ENCODE measurements around the gene RETN. TPM values are rescaled to one million over a fixed set of nuclear protein-coding genes. Genes with fewer than 3 reads are reported as not detected.

Gene RETN
- total RNA-seq, 1 experiment from 2014 or later, result not detected

DNA sequence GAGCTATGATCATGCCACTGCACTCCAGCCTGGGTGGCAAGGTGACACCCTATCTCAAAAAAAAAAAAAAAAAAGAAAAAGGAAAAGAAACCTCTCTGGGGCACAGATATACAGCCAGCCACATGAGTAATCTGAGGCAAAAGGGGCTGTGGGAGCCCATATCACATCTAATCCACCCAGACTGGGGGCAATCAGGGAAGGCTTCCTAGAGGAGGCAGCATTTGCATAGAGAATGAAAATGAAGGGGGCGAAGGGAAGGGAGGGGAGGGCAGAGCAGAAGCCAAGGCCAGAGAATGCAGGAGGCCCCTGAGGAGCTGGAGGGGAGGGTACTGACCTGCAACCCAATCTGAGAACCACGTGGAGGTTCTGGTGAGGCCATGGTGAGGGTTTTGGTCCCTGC, 18.7 kb upstream of the RETN start:
- ChIA-PET CTCF (no interaction called here), RAD21 (ENCODE audit: low non-redundant PET in 1 of 2, low total read pairs in 2 of 2, uncharacterized antibody in 2 of 2, unreplicated experiment in 2 of 2) (no interaction called here), POLR2A (no interaction called here)
- 0 out of 4 replicates have a peak, but pooled peaks cover 0 to 11% of the 10 kb centered on the region in 2 experiments for H3K36me3 ChIP-seq (ENCODE audit: control insufficient read depth in 1 of 2, insufficient read depth in 2 of 2, low read length in 2 of 2)
- H3K79me2 ChIP-seq (ENCODE audit: insufficient read depth, low read length), result no peaks in the 10 kb centered on the region
- no peak overlapping the region for H3K4me2 ChIP-seq (ENCODE audit: low read length)
- no peaks in the 10 kb centered on the region for H4K20me1 ChIP-seq (ENCODE audit: insufficient read depth)
- H3K27ac ChIP-seq (ENCODE audit: low read depth, low read length), result no peak overlapping the region
- TF ChIP-seq FOSL1 (IDR thresholded peaks at IDR 0.05; ENCODE audit: low read depth), result no peak
- TF ChIP-seq, protein P1, sequence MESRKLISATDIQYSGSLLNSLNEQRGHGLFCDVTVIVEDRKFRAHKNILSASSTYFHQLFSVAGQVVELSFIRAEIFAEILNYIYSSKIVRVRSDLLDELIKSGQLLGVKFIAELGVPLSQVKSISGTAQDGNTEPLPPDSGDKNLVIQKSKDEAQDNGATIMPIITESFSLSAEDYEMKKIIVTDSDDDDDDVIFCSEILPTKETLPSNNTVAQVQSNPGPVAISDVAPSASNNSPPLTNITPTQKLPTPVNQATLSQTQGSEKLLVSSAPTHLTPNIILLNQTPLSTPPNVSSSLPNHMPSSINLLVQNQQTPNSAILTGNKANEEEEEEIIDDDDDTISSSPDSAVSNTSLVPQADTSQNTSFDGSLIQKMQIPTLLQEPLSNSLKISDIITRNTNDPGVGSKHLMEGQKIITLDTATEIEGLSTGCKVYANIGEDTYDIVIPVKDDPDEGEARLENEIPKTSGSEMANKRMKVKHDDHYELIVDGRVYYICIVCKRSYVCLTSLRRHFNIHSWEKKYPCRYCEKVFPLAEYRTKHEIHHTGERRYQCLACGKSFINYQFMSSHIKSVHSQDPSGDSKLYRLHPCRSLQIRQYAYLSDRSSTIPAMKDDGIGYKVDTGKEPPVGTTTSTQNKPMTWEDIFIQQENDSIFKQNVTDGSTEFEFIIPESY (IDR thresholded peaks at IDR 0.05; ENCODE audit: extremely low read depth, insufficient replicate concordance, low read length), result no peak
- no TSS peak for BruUV-seq (replicated peaks)
- H3K9me2 ChIP-seq (ENCODE audit: insufficient read depth), result no peaks in the 10 kb centered on the region
- peaks cover 3 to 12% of the 10 kb centered on the region in 2 experiments for H3K4me1 ChIP-seq (ENCODE audit: control insufficient read depth in 1 of 2, insufficient read depth in 2 of 2, low read length in 2 of 2)
- no peaks in the 10 kb centered on the region for H3K27me3 ChIP-seq (ENCODE audit: insufficient read depth, low read length)
- H3K4me3 ChIP-seq (replicated peaks in 1 of 2; ENCODE audit: low read depth in 1 of 2, low read length in 2 of 2), result no peak overlapping the region
- no peak for ATAC-seq
- no peak overlapping the region for H3K9ac ChIP-seq (ENCODE audit: low read length)
- no peak for DNase-seq (ENCODE audit: low read depth, low spot score)
- no peak overlapping the region for H2AFZ ChIP-seq (ENCODE audit: low read depth, low read length, poor library complexity, severe bottlenecking)
- intact Hi-C loops (cut with micrococcal nuclease), result no loop called here
- H3K9me3 ChIP-seq (ENCODE audit: control insufficient read depth in 1 of 2, insufficient read depth in 1 of 2, low read depth in 1 of 2, low read length in 2 of 2), result no peaks in the 10 kb centered on the region

DNA sequence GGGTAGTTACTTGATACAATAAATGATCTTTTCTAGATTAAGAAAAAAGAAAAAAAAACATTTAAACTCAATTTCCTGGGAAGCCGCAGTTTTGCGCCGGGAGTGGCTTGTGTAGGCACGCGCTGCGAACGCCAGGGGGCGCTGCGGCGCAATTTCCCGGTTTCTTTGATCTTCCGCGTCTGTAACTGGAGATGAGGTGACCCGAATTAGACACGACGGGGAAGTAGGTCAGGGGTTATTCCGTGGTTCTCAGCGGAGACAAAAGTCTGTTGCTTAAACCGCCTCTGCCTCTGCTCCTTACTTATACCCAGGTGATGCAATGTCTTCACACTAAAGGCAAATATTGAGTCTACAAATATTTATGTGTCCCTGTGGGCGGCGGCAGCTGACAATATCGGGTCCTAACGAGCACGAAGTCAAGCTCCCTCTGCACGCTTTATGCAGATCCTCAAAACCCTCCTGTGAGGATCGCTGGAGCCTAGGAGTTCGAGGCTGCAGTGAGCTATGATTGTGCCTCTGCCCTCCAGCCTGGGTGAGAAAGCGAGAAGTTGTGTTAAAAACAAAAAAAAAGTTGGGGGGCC, 16.7 kb upstream of the RETN start:
- CTCF ChIA-PET, result interaction anchor here (0.7 to 1.6 kb wide), 6 partner anchors 9 to 147 kb away, joined by 3 to 8 read pairs (median 4); partner anchors contain the start of genes RETN and TRAPPC5
- ATAC-seq (peak; percentile 83), DNase-seq (ENCODE audit: low read depth, low spot score) (peak; percentile 74)
- Histone ChIP-seq H3K27ac (ENCODE audit: low read depth, low read length) (peak overlapping the region; percentile 32; the same call in 1 of the 2 replicates), H2AFZ (ENCODE audit: low read depth, low read length, poor library complexity, severe bottlenecking) (peak overlapping the region; percentile 95), H4K20me1 (ENCODE audit: insufficient read depth) (no peaks in the 10 kb centered on the region), H3K36me3 (ENCODE audit: control insufficient read depth in 1 of 2, insufficient read depth in 2 of 2, low read length in 2 of 2) (0 out of 4 replicates have a peak, but pooled peaks cover 0 to 3% of the 10 kb centered on the region in 2 experiments), H3K4me1 (ENCODE audit: control insufficient read depth in 1 of 2, insufficient read depth in 2 of 2, low read length in 2 of 2) (peaks cover 3 to 12% of the 10 kb centered on the region in 2 experiments), H3K9ac (ENCODE audit: low read length) (peak overlapping the region; percentile 23; the same call in 1 of the 2 replicates), H3K4me2 (ENCODE audit: low read length) (peak overlapping the region; percentile 74), H3K4me3 (replicated peaks in 1 of 2; ENCODE audit: low read depth in 1 of 2, low read length in 2 of 2) (peak overlapping the region; percentile 15 to 49), H3K27me3 (ENCODE audit: insufficient read depth, low read length) (no peaks in the 10 kb centered on the region), H3K79me2 (ENCODE audit: insufficient read depth, low read length) (no peaks in the 10 kb centered on the region), H3K9me3 (ENCODE audit: control insufficient read depth in 1 of 2, insufficient read depth in 1 of 2, low read depth in 1 of 2, low read length in 2 of 2) (no peaks in the 10 kb centered on the region), H3K9me2 (ENCODE audit: insufficient read depth) (no peaks in the 10 kb centered on the region)
- RAD21 ChIA-PET (ENCODE audit: low non-redundant PET in 1 of 2, low total read pairs in 2 of 2, uncharacterized antibody in 2 of 2, unreplicated experiment in 2 of 2), result no interaction called here
- intact Hi-C loops (cut with micrococcal nuclease), result loop anchor here (1.0 kb wide), 1 partner anchor 147 kb away; no protein-coding TSS in a partner anchor
- no TSS peak for BruUV-seq (replicated peaks)
- POLR2A ChIA-PET, result interaction anchor here (1.6 kb wide), 1 partner anchor 29 kb away, joined by 3 read pairs; the partner anchor contains the start of gene TRAPPC5
- TF ChIP-seq ZNF274 (IDR thresholded peaks at IDR 0.05; ENCODE audit: low read depth, low read length) (no peak), JUND (IDR thresholded peaks at IDR 0.05) (no peak), CBX3 (IDR thresholded peaks at IDR 0.05; ENCODE audit: low read depth) (peak; percentile 4; the same call in 1 of the 2 replicates), CEBPB (IDR thresholded peaks at IDR 0.05; ENCODE audit: low read depth) (no peak), EZH2phosphoT487 (IDR thresholded peaks at IDR 0.05; ENCODE audit: borderline replicate concordance) (no peak), EGR1 (IDR thresholded peaks at IDR 0.05; ENCODE audit: low read depth) (no peak), FOSL1 (IDR thresholded peaks at IDR 0.05; ENCODE audit: low read depth) (no peak), TCF7L2 (IDR thresholded peaks at IDR 0.05; ENCODE audit: borderline replicate concordance, extremely low read depth, insufficient read depth, insufficient read length) (peak; percentile 100), EZH2 (IDR thresholded peaks at IDR 0.05) (no peak), SIN3A (IDR thresholded peaks at IDR 0.05; ENCODE audit: low read depth) (no peak), ZFX (IDR thresholded peaks at IDR 0.05) (no peak)
- TF ChIP-seq, protein P2, sequence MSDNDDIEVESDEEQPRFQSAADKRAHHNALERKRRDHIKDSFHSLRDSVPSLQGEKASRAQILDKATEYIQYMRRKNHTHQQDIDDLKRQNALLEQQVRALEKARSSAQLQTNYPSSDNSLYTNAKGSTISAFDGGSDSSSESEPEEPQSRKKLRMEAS (IDR thresholded peaks at IDR 0.05), result peak; percentile 56
- TF ChIP-seq, protein P3, sequence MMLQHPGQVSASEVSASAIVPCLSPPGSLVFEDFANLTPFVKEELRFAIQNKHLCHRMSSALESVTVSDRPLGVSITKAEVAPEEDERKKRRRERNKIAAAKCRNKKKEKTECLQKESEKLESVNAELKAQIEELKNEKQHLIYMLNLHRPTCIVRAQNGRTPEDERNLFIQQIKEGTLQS (IDR thresholded peaks at IDR 0.05), result no peak
- TF ChIP-seq, protein P1 (IDR thresholded peaks at IDR 0.05; ENCODE audit: extremely low read depth, insufficient replicate concordance, low read length), result no peak
